ENCODE results near the gene CPXM1. TPM values are rescaled to one million over a fixed set of nuclear protein-coding genes. Genes with fewer than 3 reads are reported as not detected.
A peak's percentile ranks its signal among the peaks of the same experiment; 100 is the strongest.
"Not testable (repeated sequence)": the region's sequence is repeated elsewhere in the genome, so short reads cannot be mapped to it uniquely, and the experiment has no call there.

Gene CPXM1
- total and polyA plus RNA-seq, 2 donors from 2014 or later = 5.2 to 7.1 TPM

- FAIRE-seq (no peak), DNase-seq (no peak)
- TF ChIP-seq, protein P1, sequence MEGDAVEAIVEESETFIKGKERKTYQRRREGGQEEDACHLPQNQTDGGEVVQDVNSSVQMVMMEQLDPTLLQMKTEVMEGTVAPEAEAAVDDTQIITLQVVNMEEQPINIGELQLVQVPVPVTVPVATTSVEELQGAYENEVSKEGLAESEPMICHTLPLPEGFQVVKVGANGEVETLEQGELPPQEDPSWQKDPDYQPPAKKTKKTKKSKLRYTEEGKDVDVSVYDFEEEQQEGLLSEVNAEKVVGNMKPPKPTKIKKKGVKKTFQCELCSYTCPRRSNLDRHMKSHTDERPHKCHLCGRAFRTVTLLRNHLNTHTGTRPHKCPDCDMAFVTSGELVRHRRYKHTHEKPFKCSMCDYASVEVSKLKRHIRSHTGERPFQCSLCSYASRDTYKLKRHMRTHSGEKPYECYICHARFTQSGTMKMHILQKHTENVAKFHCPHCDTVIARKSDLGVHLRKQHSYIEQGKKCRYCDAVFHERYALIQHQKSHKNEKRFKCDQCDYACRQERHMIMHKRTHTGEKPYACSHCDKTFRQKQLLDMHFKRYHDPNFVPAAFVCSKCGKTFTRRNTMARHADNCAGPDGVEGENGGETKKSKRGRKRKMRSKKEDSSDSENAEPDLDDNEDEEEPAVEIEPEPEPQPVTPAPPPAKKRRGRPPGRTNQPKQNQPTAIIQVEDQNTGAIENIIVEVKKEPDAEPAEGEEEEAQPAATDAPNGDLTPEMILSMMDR (IDR thresholded peaks at IDR 0.05; ENCODE audit: borderline replicate concordance, extremely low read depth, insufficient read depth) = no peak
- H3K27ac ChIP-seq (ENCODE audit: low read depth in 2 of 2, low read length in 2 of 2) = no peak overlapping the region
- intact Hi-C loops (cut with DNase I) = no loop called here
- no peaks in the 10 kb centered on the region for H3K9me3 ChIP-seq (ENCODE audit: control insufficient read depth in 2 of 3, insufficient read depth in 1 of 3, low read length in 3 of 3)
- H3K4me3 ChIP-seq (ENCODE audit: low read length in 3 of 3) = no peak overlapping the region
- H3K36me3 ChIP-seq (ENCODE audit: control insufficient read depth in 2 of 3, insufficient read depth in 3 of 3, low read length in 3 of 3) = no peaks in the 10 kb centered on the region
- H3K9ac ChIP-seq (ENCODE audit: low read length in 3 of 3) = no peak overlapping the region
- H3K27me3 ChIP-seq (ENCODE audit: control insufficient read depth, insufficient read depth, low read length) = no peaks in the 10 kb centered on the region
- no peaks in the 10 kb centered on the region for H3K4me1 ChIP-seq (ENCODE audit: control insufficient read depth in 2 of 3, insufficient read depth in 2 of 3, low read depth in 1 of 3, low read length in 3 of 3)
Measured at GRCh38 chr20:2775139-2775538, 25.3 kb downstream of the CPXM1 start.

DNA sequence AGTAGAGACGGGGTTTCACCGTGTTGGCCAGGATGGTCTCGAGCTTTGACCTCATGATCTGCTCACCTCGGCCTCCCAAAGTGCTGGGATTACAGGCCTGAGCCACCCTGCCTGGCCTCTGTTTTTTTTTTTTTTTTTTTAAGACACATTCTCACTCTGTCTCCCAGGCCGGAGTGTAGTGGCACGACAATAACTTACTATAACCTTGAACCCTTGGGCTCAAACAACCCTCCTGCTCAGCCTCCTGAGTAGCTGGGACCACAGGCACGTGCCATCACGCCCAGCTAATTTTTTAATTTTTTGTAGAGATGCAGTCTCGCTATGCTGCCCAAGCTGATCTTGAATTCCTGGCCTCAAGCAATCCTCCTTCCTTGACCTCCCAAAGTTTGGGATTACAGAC, 26.6 kb downstream of the CPXM1 start:
- Histone ChIP-seq H3K9me3 (ENCODE audit: control insufficient read depth in 2 of 3, insufficient read depth in 1 of 3, low read length in 3 of 3) (no peaks in the 10 kb centered on the region), H3K27ac (ENCODE audit: low read depth in 2 of 2, low read length in 2 of 2) (no peak overlapping the region), H3K27me3 (ENCODE audit: control insufficient read depth, insufficient read depth, low read length) (no peaks in the 10 kb centered on the region), H3K4me1 (ENCODE audit: control insufficient read depth in 2 of 3, insufficient read depth in 2 of 3, low read depth in 1 of 3, low read length in 3 of 3) (no peaks in the 10 kb centered on the region), H3K4me3 (ENCODE audit: low read length in 3 of 3) (no peak overlapping the region), H3K36me3 (ENCODE audit: control insufficient read depth in 2 of 3, insufficient read depth in 3 of 3, low read length in 3 of 3) (no peaks in the 10 kb centered on the region), H3K9ac (ENCODE audit: low read length in 3 of 3) (no peak overlapping the region)
- FAIRE-seq (no peak), DNase-seq (no peak)
- TF ChIP-seq, protein P1 (IDR thresholded peaks at IDR 0.05; ENCODE audit: borderline replicate concordance, extremely low read depth, insufficient read depth) = no peak
- intact Hi-C loops (cut with DNase I) = no loop called here

DNA sequence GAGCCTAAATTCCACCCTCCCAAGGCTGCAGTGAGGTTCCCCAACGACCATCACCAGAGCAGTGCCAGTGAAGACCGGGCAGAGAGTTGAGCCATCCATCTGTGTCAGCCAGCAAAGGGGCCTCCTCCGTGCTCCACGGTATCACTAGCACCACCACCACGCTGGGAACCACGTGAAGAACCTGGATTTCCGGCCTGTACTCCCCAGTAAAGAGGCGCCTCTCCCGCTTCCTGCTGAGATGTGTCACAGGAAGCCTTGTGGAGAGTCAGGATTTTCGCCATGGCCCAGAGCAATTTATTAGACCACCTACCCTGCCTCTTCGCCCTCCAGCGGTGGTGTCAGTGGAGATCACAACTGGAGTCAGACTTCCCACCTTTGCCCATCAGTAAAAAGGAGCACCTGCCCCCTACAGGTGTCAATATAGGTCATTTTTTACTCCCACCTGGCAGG, 28.8 kb downstream of the CPXM1 start:
- no peak for FAIRE-seq
- intact Hi-C loops (cut with DNase I) = no loop called here
- Histone ChIP-seq H3K27ac (ENCODE audit: low read depth in 2 of 2, low read length in 2 of 2) (no peak overlapping the region), H3K27me3 (ENCODE audit: control insufficient read depth, insufficient read depth, low read length) (no peaks in the 10 kb centered on the region), H3K36me3 (ENCODE audit: control insufficient read depth in 2 of 3, insufficient read depth in 3 of 3, low read length in 3 of 3) (no peaks in the 10 kb centered on the region), H3K4me1 (ENCODE audit: control insufficient read depth in 2 of 3, insufficient read depth in 2 of 3, low read depth in 1 of 3, low read length in 3 of 3) (no peaks in the 10 kb centered on the region), H3K9ac (ENCODE audit: low read length in 3 of 3) (no peak overlapping the region), H3K9me3 (ENCODE audit: control insufficient read depth in 2 of 3, insufficient read depth in 1 of 3, low read length in 3 of 3) (no peaks in the 10 kb centered on the region), H3K4me3 (ENCODE audit: low read length in 3 of 3) (no peak overlapping the region)
- TF ChIP-seq, protein P1 (IDR thresholded peaks at IDR 0.05; ENCODE audit: borderline replicate concordance, extremely low read depth, insufficient read depth) = no peak
- DNase-seq = peak in 2 of 5 donors; percentile 12 to 31

GRCh38 chr20:2770091-2770490, 30.3 kb downstream of the CPXM1 start:
- H3K36me3 ChIP-seq (ENCODE audit: control insufficient read depth in 2 of 3, insufficient read depth in 3 of 3, low read length in 3 of 3); H3K27ac ChIP-seq (ENCODE audit: low read depth in 2 of 2, low read length in 2 of 2); intact Hi-C loops (cut with DNase I); H3K4me1 ChIP-seq (ENCODE audit: control insufficient read depth in 2 of 3, insufficient read depth in 2 of 3, low read depth in 1 of 3, low read length in 3 of 3); H3K4me3 ChIP-seq (ENCODE audit: low read length in 3 of 3); FAIRE-seq; H3K9me3 ChIP-seq (ENCODE audit: control insufficient read depth in 2 of 3, insufficient read depth in 1 of 3, low read length in 3 of 3); H3K27me3 ChIP-seq (ENCODE audit: control insufficient read depth, insufficient read depth, low read length); H3K9ac ChIP-seq (ENCODE audit: low read length in 3 of 3): not testable (repeated sequence)
- DNase-seq = peak in 1 of 5 donors; percentile 48

Data from kidney (tissue), 14 donors.